Activated naive CD8-positive, alpha-beta T cell treated with anti-CD3 and anti-CD28 coated beads, Interleukin-2, amount 50 U/mL, for 16 hours (primary cell): ENCODE results near the gene ACTR2.
"Not testable (repeated sequence)": the region's sequence is repeated elsewhere in the genome, so short reads cannot be mapped to it uniquely, and the experiment has no call there.

ENCODE experiments used
- DNase-seq: peaks from one replicate; pipeline ENCODE4 v3.0.0-alpha.2; 2020; ENCODE audit warnings: low read depth, low spot score

The ACTR2 gene

GRCh38 chr2:65228263-65228750, 676 bp downstream of the ACTR2 start:
- DNase-seq: no peak

- no peak for DNase-seq
These were observed 3.5 kb downstream of the ACTR2 start for GRCh38 chr2:65231121-65231520.

GRCh38 chr2:65231892-65232477, 4.4 kb downstream of the ACTR2 start:
- DNase-seq: no peak

- DNase-seq: no peak
These were observed 5.0 kb downstream of the ACTR2 start for GRCh38 chr2:65232636-65233035.

GRCh38 chr2:65240657-65241056, 13.0 kb downstream of the ACTR2 start:
- DNase-seq: no peak

GRCh38 chr2:65244452-65244851, 16.8 kb downstream of the ACTR2 start:
- not testable (repeated sequence) for DNase-seq

GRCh38 chr2:65252640-65253039, 25.0 kb downstream of the ACTR2 start:
- no peak for DNase-seq

GRCh38 chr2:65255356-65255755, 27.7 kb downstream of the ACTR2 start:
- DNase-seq: no peak

- DNase-seq: no peak
These were observed 28.4 kb downstream of the ACTR2 start for GRCh38 chr2:65256054-65256453.

- DNase-seq: not testable (repeated sequence)
These were observed 30.2 kb downstream of the ACTR2 start for GRCh38 chr2:65257866-65258265.

- DNase-seq: no peak
These were observed 34.0 kb downstream of the ACTR2 start for GRCh38 chr2:65261676-65262075.

GRCh38 chr2:65263262-65263661, 35.6 kb downstream of the ACTR2 start:
- DNase-seq: no peak

GRCh38 chr2:65263986-65264385, 36.4 kb downstream of the ACTR2 start:
- DNase-seq: no peak

- DNase-seq: no peak
These were observed 37.4 kb downstream of the ACTR2 start for GRCh38 chr2:65264821-65265670.

GRCh38 chr2:65265671-65266045, 38.0 kb downstream of the ACTR2 start:
- DNase-seq: no peak

GRCh38 chr2:65267008-65267407, 39.4 kb downstream of the ACTR2 start:
- no peak for DNase-seq

GRCh38 chr2:65268957-65269356, 41.3 kb downstream of the ACTR2 start:
- DNase-seq: no peak

- DNase-seq: no peak
These were observed 45.7 kb downstream of the ACTR2 start for GRCh38 chr2:65273344-65273743.

GRCh38 chr2:65275141-65275915, 47.7 kb downstream of the ACTR2 start:
- no peak for DNase-seq

GRCh38 chr2:65276609-65277008, 49.0 kb downstream of the ACTR2 start:
- no peak for DNase-seq

GRCh38 chr2:65277118-65277517, 49.5 kb downstream of the ACTR2 start:
- DNase-seq: no peak

GRCh38 chr2:65277791-65278483, 50.3 kb downstream of the ACTR2 start:
- no peak for DNase-seq
